ENCODE results near the gene GEMIN7.
A peak's percentile ranks its signal among the peaks of the same experiment; 100 is the strongest.
"Not testable (repeated sequence)": the region's sequence is repeated elsewhere in the genome, so short reads cannot be mapped to it uniquely, and the experiment has no call there.

Gene GEMIN7

GRCh38 chr19:45104658-45105349, 25.7 kb downstream of the GEMIN7 start:
- peaks cover 55% of the 10 kb centered on the region for H3K4me1 Mint-ChIP-seq
- no peaks in the 10 kb centered on the region for H3K9me3 Mint-ChIP-seq
- H3K27ac Mint-ChIP-seq: peak overlapping the region; percentile 85
- peak overlapping the region; percentile 58 for H3K4me3 Mint-ChIP-seq
- H3K36me3 Mint-ChIP-seq: no peaks in the 10 kb centered on the region
- no peaks in the 10 kb centered on the region for H3K27me3 Mint-ChIP-seq

GRCh38 chr19:45106363-45106762, 27.3 kb downstream of the GEMIN7 start:
- not testable (repeated sequence) for H3K27ac Mint-ChIP-seq, H3K9me3 Mint-ChIP-seq, H3K36me3 Mint-ChIP-seq, H3K27me3 Mint-ChIP-seq, H3K4me3 Mint-ChIP-seq
- H3K4me1 Mint-ChIP-seq: peaks cover 54% of the 10 kb centered on the region

GRCh38 chr19:45107621-45108150, 28.6 kb downstream of the GEMIN7 start:
- no peaks in the 10 kb centered on the region for H3K9me3 Mint-ChIP-seq
- H3K27me3 Mint-ChIP-seq: no peaks in the 10 kb centered on the region
- no peak overlapping the region for H3K27ac Mint-ChIP-seq
- H3K36me3 Mint-ChIP-seq: no peaks in the 10 kb centered on the region
- no peak overlapping the region for H3K4me3 Mint-ChIP-seq
- peaks cover 47% of the 10 kb centered on the region for H3K4me1 Mint-ChIP-seq

- no peaks in the 10 kb centered on the region for H3K36me3 Mint-ChIP-seq
- no peaks in the 10 kb centered on the region for H3K9me3 Mint-ChIP-seq
- H3K27me3 Mint-ChIP-seq: no peaks in the 10 kb centered on the region
- H3K4me1 Mint-ChIP-seq: peaks cover 27% of the 10 kb centered on the region
- no peak overlapping the region for H3K27ac Mint-ChIP-seq
- no peak overlapping the region for H3K4me3 Mint-ChIP-seq
Observed at GRCh38 chr19:45110851-45111266, 31.8 kb downstream of the GEMIN7 start.

- Mint-ChIP-seq H3K27me3 (no peaks in the 10 kb centered on the region), H3K36me3 (no peaks in the 10 kb centered on the region), H3K9me3 (no peaks in the 10 kb centered on the region), H3K27ac (no peak overlapping the region), H3K4me1 (peaks cover 37% of the 10 kb centered on the region), H3K4me3 (no peak overlapping the region)
Observed at GRCh38 chr19:45112111-45112827, 33.2 kb downstream of the GEMIN7 start.

GRCh38 chr19:45113628-45114027, 34.6 kb downstream of the GEMIN7 start:
- Mint-ChIP-seq H3K27ac (no peak overlapping the region), H3K4me3 (no peak overlapping the region), H3K27me3 (no peaks in the 10 kb centered on the region), H3K36me3 (no peaks in the 10 kb centered on the region), H3K9me3 (no peaks in the 10 kb centered on the region), H3K4me1 (peaks cover 47% of the 10 kb centered on the region)

GRCh38 chr19:45114116-45114515, 35.1 kb downstream of the GEMIN7 start:
- Mint-ChIP-seq H3K9me3 (no peaks in the 10 kb centered on the region), H3K36me3 (no peaks in the 10 kb centered on the region), H3K4me1 (peaks cover 52% of the 10 kb centered on the region), H3K27me3 (no peaks in the 10 kb centered on the region), H3K27ac (no peak overlapping the region), H3K4me3 (no peak overlapping the region)

- no peaks in the 10 kb centered on the region for H3K36me3 Mint-ChIP-seq
- no peaks in the 10 kb centered on the region for H3K27me3 Mint-ChIP-seq
- no peaks in the 10 kb centered on the region for H3K9me3 Mint-ChIP-seq
- no peak overlapping the region for H3K4me3 Mint-ChIP-seq
- no peak overlapping the region for H3K27ac Mint-ChIP-seq
- peaks cover 63% of the 10 kb centered on the region for H3K4me1 Mint-ChIP-seq
Observed at GRCh38 chr19:45115809-45116615, 37.0 kb downstream of the GEMIN7 start.

GRCh38 chr19:45117167-45117594, 38.1 kb downstream of the GEMIN7 start:
- no peak overlapping the region for H3K27ac Mint-ChIP-seq
- H3K9me3 Mint-ChIP-seq: no peaks in the 10 kb centered on the region
- H3K27me3 Mint-ChIP-seq: no peaks in the 10 kb centered on the region
- no peaks in the 10 kb centered on the region for H3K36me3 Mint-ChIP-seq
- H3K4me3 Mint-ChIP-seq: peak overlapping the region; percentile 70
- H3K4me1 Mint-ChIP-seq: peaks cover 67% of the 10 kb centered on the region

- no peaks in the 10 kb centered on the region for H3K36me3 Mint-ChIP-seq
- H3K27ac Mint-ChIP-seq: no peak overlapping the region
- no peaks in the 10 kb centered on the region for H3K9me3 Mint-ChIP-seq
- peaks cover 67% of the 10 kb centered on the region for H3K4me1 Mint-ChIP-seq
- H3K4me3 Mint-ChIP-seq: no peak overlapping the region
- H3K27me3 Mint-ChIP-seq: no peaks in the 10 kb centered on the region
Observed at GRCh38 chr19:45117671-45118070, 38.6 kb downstream of the GEMIN7 start.

- Mint-ChIP-seq H3K27me3 (no peaks in the 10 kb centered on the region), H3K4me3 (peak overlapping the region; percentile 47), H3K27ac (no peak overlapping the region), H3K9me3 (no peaks in the 10 kb centered on the region), H3K36me3 (no peaks in the 10 kb centered on the region), H3K4me1 (peaks cover 67% of the 10 kb centered on the region)
Observed at GRCh38 chr19:45118106-45118505, 39.0 kb downstream of the GEMIN7 start.

GRCh38 chr19:45118591-45119355, 39.7 kb downstream of the GEMIN7 start:
- Mint-ChIP-seq H3K27ac (peak overlapping the region; percentile 5), H3K4me1 (peaks cover 68% of the 10 kb centered on the region), H3K4me3 (peak overlapping the region; percentile 27)
- not testable (repeated sequence) for H3K9me3 Mint-ChIP-seq, H3K27me3 Mint-ChIP-seq, H3K36me3 Mint-ChIP-seq

- Mint-ChIP-seq H3K9me3 (no peaks in the 10 kb centered on the region), H3K4me3 (no peak overlapping the region), H3K4me1 (peaks cover 73% of the 10 kb centered on the region), H3K36me3 (no peaks in the 10 kb centered on the region), H3K27me3 (no peaks in the 10 kb centered on the region), H3K27ac (no peak overlapping the region)
Observed at GRCh38 chr19:45119582-45119981, 40.5 kb downstream of the GEMIN7 start.

- peaks cover 63% of the 10 kb centered on the region for H3K4me1 Mint-ChIP-seq
- no peak overlapping the region for H3K27ac Mint-ChIP-seq
- no peaks in the 10 kb centered on the region for H3K36me3 Mint-ChIP-seq
- no peak overlapping the region for H3K4me3 Mint-ChIP-seq
- H3K27me3 Mint-ChIP-seq: no peaks in the 10 kb centered on the region
- no peaks in the 10 kb centered on the region for H3K9me3 Mint-ChIP-seq
Observed at GRCh38 chr19:45121827-45122345, 42.8 kb downstream of the GEMIN7 start.

GRCh38 chr19:45122832-45123231, 43.8 kb downstream of the GEMIN7 start:
- no peak overlapping the region for H3K4me3 Mint-ChIP-seq
- no peaks in the 10 kb centered on the region for H3K36me3 Mint-ChIP-seq
- H3K9me3 Mint-ChIP-seq: no peaks in the 10 kb centered on the region
- H3K27me3 Mint-ChIP-seq: no peaks in the 10 kb centered on the region
- H3K27ac Mint-ChIP-seq: no peak overlapping the region
- H3K4me1 Mint-ChIP-seq: peaks cover 54% of the 10 kb centered on the region
